GM23248 (cell line): ENCODE results near the gene ASIC4. TPM values are rescaled to one million over a fixed set of nuclear protein-coding genes. Genes with fewer than 3 reads are reported as not detected.
A peak's percentile ranks its signal among the peaks of the same experiment; 100 is the strongest.

Experiments used
- DNase-seq: peaks from one replicate; pipeline ENCODE4 v3.0.0-alpha.2; 2015
- H2AFZ ChIP-seq: fragments of 200-600 bp; sonication (generic); 2 replicates; pipeline ENCODE4 v1.6.1; 2016; ENCODE audit warnings: antibody characterized with exemption
- H3F3A ChIP-seq: fragments of 200-600 bp; sonication (generic); 2 replicates; pipeline ENCODE4 v1.6.1; 2016; ENCODE audit warnings: mild to moderate bottlenecking, antibody characterized with exemption, mixed run types; ENCODE audit not compliant: insufficient read depth
- H3K27ac ChIP-seq: fragments of 200-600 bp; sonication (generic); 2 replicates; pipeline ENCODE4 v1.5.1; 2016; ENCODE audit warnings: mild to moderate bottlenecking
- H3K27me3 ChIP-seq: fragments of 200-600 bp; sonication (generic); replicated peaks from 2 replicates; pipeline ENCODE4 v1.6.1; 2016; ENCODE audit warnings: mild to moderate bottlenecking; ENCODE audit not compliant: insufficient read depth
- H3K36me3 ChIP-seq: fragments of 200-600 bp; sonication (generic); 2 replicates; pipeline ENCODE4 v1.6.1; 2016; ENCODE audit warnings: low read depth, mild to moderate bottlenecking
- H3K4me1 ChIP-seq: fragments of 200-600 bp; sonication (generic); 2 replicates; pipeline ENCODE4 v1.6.1; 2016; ENCODE audit warnings: mild to moderate bottlenecking; ENCODE audit not compliant: insufficient read depth
- H3K4me2 ChIP-seq: fragments of 200-600 bp; sonication (generic); one replicate; pipeline ENCODE4 v1.6.1; 2016; ENCODE audit warnings: mild to moderate bottlenecking; ENCODE audit not compliant: unreplicated experiment
- H3K4me3 ChIP-seq: fragments of 200-600 bp; sonication (generic); 2 replicates; pipeline ENCODE4 v1.5.1; 2016; ENCODE audit warnings: mild to moderate bottlenecking
- H3K79me2 ChIP-seq: fragments of 200-600 bp; sonication (generic); 2 replicates; pipeline ENCODE4 v1.6.1; 2016; ENCODE audit warnings: mild to moderate bottlenecking; ENCODE audit not compliant: insufficient read depth
- H3K9ac ChIP-seq: fragments of 200-600 bp; sonication (generic); 2 replicates; pipeline ENCODE4 v1.6.1; 2016; ENCODE audit warnings: mild to moderate bottlenecking
- H3K9me2 ChIP-seq: fragments of 200-600 bp; sonication (generic); 2 replicates; pipeline ENCODE4 v1.6.1; 2016; ENCODE audit warnings: mixed run types, mild to moderate bottlenecking, moderate library complexity; ENCODE audit not compliant: insufficient read depth
- H3K9me3 ChIP-seq: fragments of 200-600 bp; sonication (generic); one replicate; pipeline ENCODE4 v1.6.1; 2017; ENCODE audit warnings: low read depth
- H4K20me1 ChIP-seq: fragments of 200-600 bp; sonication (generic); 2 replicates; pipeline ENCODE4 v1.6.0; 2016; ENCODE audit not compliant: insufficient read depth
- EZH2 ChIP-seq: fragments of 200-600 bp; sonication (generic); IDR thresholded peaks from 2 replicates; pipeline ENCODE4 v1.6.1; 2018; ENCODE audit warnings: antibody characterized with exemption, mild to moderate bottlenecking; ENCODE audit not compliant: insufficient read depth, poor library complexity, severe bottlenecking
- EZH2phosphoT487 ChIP-seq: fragments of 200-600 bp; sonication (generic); IDR thresholded peaks from 2 replicates; pipeline ENCODE4 v1.6.1; 2018; ENCODE audit warnings: antibody characterized with exemption, moderate library complexity, mild to moderate bottlenecking, low read depth; ENCODE audit not compliant: insufficient read depth
- WGBS, 2 experiments: methylation state at CpG; one replicate each; pipeline ENCODE4 v1.1.6; 2015 to 2017; ENCODE audit warnings: low lambda C conversion rate in 2 of 2, low coverage in 1 of 2; ENCODE audit errors: missing lambda C conversion rate in 2 of 2; 5-methylcytosine and 5-hydroxymethylcytosine counted together
- in situ Hi-C: fragments of 300-500 bp; cut with MboI; formaldehyde crosslinking; loops from 2 replicates; pipeline ENCODE4 v1.15.0; 2020
- polyA plus RNA-seq: library from polyadenylated mRNA; unstranded; fragments of >200 nt; fragmentation: Nextera tagmentation; extraction: Ambion mirVana; gene quantifications from 2 replicates; pipeline ENCODE4 v1.2.1, GENCODE V29; 2016
- total RNA-seq: library from RNA; depleted of rRNA; stranded (reverse); fragments of >200 nt; shearing (Covaris generic); gene quantifications from 2 replicates; pipeline ENCODE4 v1.2.3, GENCODE V29; 2014

Gene ASIC4
- total and polyA plus RNA-seq, 2 experiments from 2014 or later = 0.43 TPM; not detected in 1

GRCh38 chr2:219559156-219559915 is 45.1 kb downstream of the ASIC4 start:
- peak; percentile 40 for DNase-seq
- no peak for TF ChIP-seq EZH2phosphoT487
- no peaks in the 10 kb centered on the region for H3K9me2 ChIP-seq
- H3K9me3 ChIP-seq = no peaks in the 10 kb centered on the region
- H3K4me2 ChIP-seq = no peak overlapping the region
- no peaks in the 10 kb centered on the region for H3K79me2 ChIP-seq
- 0 out of 2 replicates have a peak, but pooled peaks cover 5% of the 10 kb centered on the region for H3F3A ChIP-seq
- no peaks in the 10 kb centered on the region for H3K27me3 ChIP-seq
- H3K4me1 ChIP-seq = peaks cover 11% of the 10 kb centered on the region; the same call in 1 of the 2 replicates
- H3K9ac ChIP-seq = no peak overlapping the region
- no peaks in the 10 kb centered on the region for H4K20me1 ChIP-seq
- no peak overlapping the region for H2AFZ ChIP-seq
- H3K27ac ChIP-seq = no peak overlapping the region
- in situ Hi-C loops = no loop called here
- no peaks in the 10 kb centered on the region for H3K36me3 ChIP-seq
- H3K4me3 ChIP-seq = no peak overlapping the region
- WGBS, 2 experiments = 71 to 72% methylated on average over 19 to 20 of the region's 20 CpGs

DNA sequence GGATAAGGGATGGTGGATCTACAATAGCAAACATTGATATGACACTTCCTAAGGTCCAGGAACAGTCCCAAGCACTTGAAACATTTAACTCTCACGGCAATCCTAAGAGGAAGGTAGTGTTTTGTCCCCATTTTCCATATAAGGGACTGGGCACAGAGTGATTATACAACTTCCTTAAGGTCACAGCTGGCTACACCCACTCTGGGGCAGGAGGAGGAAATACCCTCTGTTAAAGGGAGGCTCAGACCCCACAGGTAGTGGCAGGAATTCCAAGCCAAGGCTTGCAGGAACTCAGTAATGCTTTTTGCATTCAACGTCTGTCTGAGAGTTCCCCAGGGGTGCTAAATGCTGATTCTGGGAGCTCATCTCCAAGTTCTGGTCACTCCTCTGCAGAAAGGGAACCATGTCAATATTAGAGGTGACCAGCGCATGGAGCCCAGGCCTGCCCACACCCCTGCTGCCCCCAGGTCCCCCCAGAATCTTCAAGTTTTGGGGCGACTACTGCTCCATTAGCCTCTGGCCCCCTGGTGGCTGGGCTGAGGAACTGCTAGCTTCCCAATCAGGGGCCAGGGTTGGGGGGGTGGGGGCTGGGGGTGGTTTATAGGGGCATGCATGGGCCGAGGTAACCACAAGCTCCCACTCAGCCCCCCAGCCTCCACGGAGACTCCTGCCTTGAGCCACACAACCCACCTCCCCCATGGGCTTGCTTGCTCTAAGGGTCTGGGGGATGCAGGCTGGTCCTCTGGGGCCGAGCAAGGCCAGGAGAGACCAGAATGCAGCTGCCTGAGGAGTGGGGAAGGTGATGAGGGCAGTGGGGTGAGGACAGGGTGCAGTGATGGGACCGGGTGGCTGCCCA is 46.0 kb downstream of the ASIC4 start:
- in situ Hi-C loops = no loop called here
- H4K20me1 ChIP-seq = no peaks in the 10 kb centered on the region
- no peaks in the 10 kb centered on the region for H3K9me2 ChIP-seq
- H3K27me3 ChIP-seq = no peaks in the 10 kb centered on the region
- H3K4me2 ChIP-seq = peak overlapping the region; percentile 5
- WGBS, 2 experiments = 24 to 28% methylated on average over 6 to 8 of the region's 8 CpGs
- H3F3A ChIP-seq = 0 out of 2 replicates have a peak, but pooled peaks cover 5% of the 10 kb centered on the region
- no peaks in the 10 kb centered on the region for H3K79me2 ChIP-seq
- peaks cover 11% of the 10 kb centered on the region; the same call in 1 of the 2 replicates for H3K4me1 ChIP-seq
- H3K27ac ChIP-seq = no peak overlapping the region
- no peak for TF ChIP-seq EZH2phosphoT487
- TF ChIP-seq EZH2 = no peak
- H3K9ac ChIP-seq = no peak overlapping the region
- H2AFZ ChIP-seq = no peak overlapping the region
- H3K4me3 ChIP-seq = no peak overlapping the region
- no peaks in the 10 kb centered on the region for H3K9me3 ChIP-seq
- no peaks in the 10 kb centered on the region for H3K36me3 ChIP-seq
- peak; percentile 24 for DNase-seq

- no peaks in the 10 kb centered on the region for H3K36me3 ChIP-seq
- H3K9ac ChIP-seq = no peak overlapping the region
- H4K20me1 ChIP-seq = no peaks in the 10 kb centered on the region
- no peaks in the 10 kb centered on the region for H3K9me2 ChIP-seq
- H3K4me3 ChIP-seq = no peak overlapping the region
- DNase-seq = no peak
- no peaks in the 10 kb centered on the region for H3K9me3 ChIP-seq
- no peaks in the 10 kb centered on the region for H3K27me3 ChIP-seq
- no peak overlapping the region for H2AFZ ChIP-seq
- TF ChIP-seq EZH2 (no peak), EZH2phosphoT487 (no peak)
- peaks cover 11% of the 10 kb centered on the region; the same call in 1 of the 2 replicates for H3K4me1 ChIP-seq
- 0 out of 2 replicates have a peak, but pooled peaks cover 5% of the 10 kb centered on the region for H3F3A ChIP-seq
- 62 to 81% methylated on average over 3 of the region's 3 CpGs for WGBS, 2 experiments
- no peaks in the 10 kb centered on the region for H3K79me2 ChIP-seq
- H3K4me2 ChIP-seq = no peak overlapping the region
- no peak overlapping the region for H3K27ac ChIP-seq
- in situ Hi-C loops = no loop called here
Observed at GRCh38 chr2:219560893-219561178, 46.6 kb downstream of the ASIC4 start.

GRCh38 chr2:219561179-219562048 is 47.1 kb downstream of the ASIC4 start:
- H3K9me2 ChIP-seq = no peaks in the 10 kb centered on the region
- no peaks in the 10 kb centered on the region for H3K79me2 ChIP-seq
- peaks cover 11% of the 10 kb centered on the region; the same call in 1 of the 2 replicates for H3K4me1 ChIP-seq
- H2AFZ ChIP-seq = no peak overlapping the region
- H3K4me3 ChIP-seq = no peak overlapping the region
- H3F3A ChIP-seq = 0 out of 2 replicates have a peak, but pooled peaks cover 5% of the 10 kb centered on the region
- TF ChIP-seq EZH2phosphoT487 (no peak), EZH2 (no peak)
- H3K27me3 ChIP-seq = no peaks in the 10 kb centered on the region
- H3K9me3 ChIP-seq = no peaks in the 10 kb centered on the region
- in situ Hi-C loops = no loop called here
- no peaks in the 10 kb centered on the region for H4K20me1 ChIP-seq
- no peak overlapping the region for H3K4me2 ChIP-seq
- no peaks in the 10 kb centered on the region for H3K36me3 ChIP-seq
- H3K9ac ChIP-seq = no peak overlapping the region
- DNase-seq = no peak
- WGBS, 2 experiments = 77% methylated on average over 23 to 24 of the region's 24 CpGs
- no peak overlapping the region for H3K27ac ChIP-seq
